ENCODE measurements around the gene NAT9.

Gene NAT9

DNA sequence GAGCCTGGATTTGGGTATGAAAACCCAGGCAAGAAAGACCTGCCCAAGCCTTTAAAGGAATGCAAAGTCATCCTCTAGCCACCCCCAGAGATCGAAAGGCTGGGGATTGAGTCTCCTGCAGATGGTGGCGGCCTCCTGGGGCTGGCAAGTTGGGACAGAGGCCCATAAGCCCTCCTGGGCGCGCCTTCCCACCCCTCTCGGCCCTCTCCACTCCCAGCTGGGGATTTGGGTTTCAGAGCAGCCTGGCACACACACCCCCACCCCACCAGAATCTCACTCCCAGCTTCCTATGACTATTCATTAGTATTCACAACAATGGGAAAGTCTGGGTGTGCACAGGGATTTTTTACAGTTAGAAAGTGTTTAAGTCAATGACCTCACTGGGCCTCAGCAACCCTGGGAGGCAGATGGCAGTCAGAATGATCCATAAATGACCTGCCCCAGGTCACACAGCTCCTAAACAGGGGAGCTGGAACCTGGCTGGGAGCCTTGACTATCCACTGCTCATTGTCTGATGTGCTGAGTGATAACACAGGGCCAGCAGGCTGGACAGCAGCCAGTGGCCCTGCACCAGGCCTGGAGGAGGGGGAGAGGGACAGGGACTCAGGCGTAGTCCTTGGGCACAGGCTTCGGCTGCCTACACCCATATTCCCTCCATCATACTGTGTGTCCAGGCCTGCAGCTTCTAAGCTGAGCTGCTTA lies 15.6 kb downstream of the NAT9 start:
- CTCF ChIA-PET, result interaction anchor here (1.2 to 5.4 kb wide), 3 partner anchors 15 to 52 kb away, joined by 3 to 38 read pairs (median 5); no protein-coding TSS in a partner anchor
- H3K9me3 ChIP-seq (ENCODE audit: control insufficient read depth, insufficient read depth, low read depth, low read length), result no peaks in the 10 kb centered on the region
- no peaks in the 10 kb centered on the region; a peak in 1 of 3 replicates for H3K36me3 ChIP-seq (ENCODE audit: control insufficient read depth in 2 of 2, insufficient read depth in 1 of 2, low read length in 2 of 2)
- H3K4me1 ChIP-seq (ENCODE audit: control insufficient read depth, insufficient read depth, low read length), result peaks cover 14% of the 10 kb centered on the region
- TF ChIP-seq ZBTB8A (tag by site-specific recombination; IDR thresholded peaks at IDR 0.05) (peak; percentile 73), ZNF132 (tag by site-specific recombination; IDR thresholded peaks at IDR 0.05; ENCODE audit: borderline replicate concordance) (no peak), ZIC2 (tag by site-specific recombination; IDR thresholded peaks at IDR 0.05) (peak; percentile 87), KLF1 (tag by site-specific recombination; IDR thresholded peaks at IDR 0.05) (peak; percentile 75), ZNF221 (tag by site-specific recombination; IDR thresholded peaks at IDR 0.05; ENCODE audit: borderline replicate concordance) (no peak), GLIS2 (tag by site-specific recombination; IDR thresholded peaks at IDR 0.05) (0 out of 2 replicates have a peak, but pooled peaks have one; percentile 3), GLIS1 (tag by site-specific recombination; IDR thresholded peaks at IDR 0.05) (peak; percentile 94), ZNF658 (tag by site-specific recombination; IDR thresholded peaks at IDR 0.05) (no peak), IKZF3 (tag by site-specific recombination; IDR thresholded peaks at IDR 0.05) (0 out of 2 replicates have a peak, but pooled peaks have one; percentile 9), ZNF792 (tag by site-specific recombination; IDR thresholded peaks at IDR 0.05) (no peak)
- TF ChIP-seq, protein P1, sequence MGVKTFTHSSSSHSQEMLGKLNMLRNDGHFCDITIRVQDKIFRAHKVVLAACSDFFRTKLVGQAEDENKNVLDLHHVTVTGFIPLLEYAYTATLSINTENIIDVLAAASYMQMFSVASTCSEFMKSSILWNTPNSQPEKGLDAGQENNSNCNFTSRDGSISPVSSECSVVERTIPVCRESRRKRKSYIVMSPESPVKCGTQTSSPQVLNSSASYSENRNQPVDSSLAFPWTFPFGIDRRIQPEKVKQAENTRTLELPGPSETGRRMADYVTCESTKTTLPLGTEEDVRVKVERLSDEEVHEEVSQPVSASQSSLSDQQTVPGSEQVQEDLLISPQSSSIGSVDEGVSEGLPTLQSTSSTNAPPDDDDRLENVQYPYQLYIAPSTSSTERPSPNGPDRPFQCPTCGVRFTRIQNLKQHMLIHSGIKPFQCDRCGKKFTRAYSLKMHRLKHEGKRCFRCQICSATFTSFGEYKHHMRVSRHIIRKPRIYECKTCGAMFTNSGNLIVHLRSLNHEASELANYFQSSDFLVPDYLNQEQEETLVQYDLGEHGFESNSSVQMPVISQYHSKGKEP (tag by site-specific recombination; IDR thresholded peaks at IDR 0.05), result no peak
- TF ChIP-seq, protein P2, sequence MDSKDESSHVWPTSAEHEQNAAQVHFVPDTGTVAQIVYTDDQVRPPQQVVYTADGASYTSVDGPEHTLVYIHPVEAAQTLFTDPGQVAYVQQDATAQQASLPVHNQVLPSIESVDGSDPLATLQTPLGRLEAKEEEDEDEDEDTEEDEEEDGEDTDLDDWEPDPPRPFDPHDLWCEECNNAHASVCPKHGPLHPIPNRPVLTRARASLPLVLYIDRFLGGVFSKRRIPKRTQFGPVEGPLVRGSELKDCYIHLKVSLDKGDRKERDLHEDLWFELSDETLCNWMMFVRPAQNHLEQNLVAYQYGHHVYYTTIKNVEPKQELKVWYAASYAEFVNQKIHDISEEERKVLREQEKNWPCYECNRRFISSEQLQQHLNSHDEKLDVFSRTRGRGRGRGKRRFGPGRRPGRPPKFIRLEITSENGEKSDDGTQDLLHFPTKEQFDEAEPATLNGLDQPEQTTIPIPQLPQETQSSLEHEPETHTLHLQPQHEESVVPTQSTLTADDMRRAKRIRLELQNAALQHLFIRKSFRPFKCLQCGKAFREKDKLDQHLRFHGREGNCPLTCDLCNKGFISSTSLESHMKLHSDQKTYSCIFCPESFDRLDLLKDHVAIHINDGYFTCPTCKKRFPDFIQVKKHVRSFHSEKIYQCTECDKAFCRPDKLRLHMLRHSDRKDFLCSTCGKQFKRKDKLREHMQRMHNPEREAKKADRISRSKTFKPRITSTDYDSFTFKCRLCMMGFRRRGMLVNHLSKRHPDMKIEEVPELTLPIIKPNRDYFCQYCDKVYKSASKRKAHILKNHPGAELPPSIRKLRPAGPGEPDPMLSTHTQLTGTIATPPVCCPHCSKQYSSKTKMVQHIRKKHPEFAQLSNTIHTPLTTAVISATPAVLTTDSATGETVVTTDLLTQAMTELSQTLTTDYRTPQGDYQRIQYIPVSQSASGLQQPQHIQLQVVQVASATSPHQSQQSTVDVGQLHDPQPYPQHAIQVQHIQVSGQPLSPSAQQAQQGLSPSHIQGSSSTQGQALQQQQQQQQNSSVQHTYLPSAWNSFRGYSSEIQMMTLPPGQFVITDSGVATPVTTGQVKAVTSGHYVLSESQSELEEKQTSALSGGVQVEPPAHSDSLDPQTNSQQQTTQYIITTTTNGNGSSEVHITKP (tag by site-specific recombination; IDR thresholded peaks at IDR 0.05), result peak; percentile 61
- TF ChIP-seq, protein P3, sequence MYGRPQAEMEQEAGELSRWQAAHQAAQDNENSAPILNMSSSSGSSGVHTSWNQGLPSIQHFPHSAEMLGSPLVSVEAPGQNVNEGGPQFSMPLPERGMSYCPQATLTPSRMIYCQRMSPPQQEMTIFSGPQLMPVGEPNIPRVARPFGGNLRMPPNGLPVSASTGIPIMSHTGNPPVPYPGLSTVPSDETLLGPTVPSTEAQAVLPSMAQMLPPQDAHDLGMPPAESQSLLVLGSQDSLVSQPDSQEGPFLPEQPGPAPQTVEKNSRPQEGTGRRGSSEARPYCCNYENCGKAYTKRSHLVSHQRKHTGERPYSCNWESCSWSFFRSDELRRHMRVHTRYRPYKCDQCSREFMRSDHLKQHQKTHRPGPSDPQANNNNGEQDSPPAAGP (tag by site-specific recombination; IDR thresholded peaks at IDR 0.05), result peak; percentile 72; the same call in 1 of the 2 replicates
- TF ChIP-seq, protein P4, sequence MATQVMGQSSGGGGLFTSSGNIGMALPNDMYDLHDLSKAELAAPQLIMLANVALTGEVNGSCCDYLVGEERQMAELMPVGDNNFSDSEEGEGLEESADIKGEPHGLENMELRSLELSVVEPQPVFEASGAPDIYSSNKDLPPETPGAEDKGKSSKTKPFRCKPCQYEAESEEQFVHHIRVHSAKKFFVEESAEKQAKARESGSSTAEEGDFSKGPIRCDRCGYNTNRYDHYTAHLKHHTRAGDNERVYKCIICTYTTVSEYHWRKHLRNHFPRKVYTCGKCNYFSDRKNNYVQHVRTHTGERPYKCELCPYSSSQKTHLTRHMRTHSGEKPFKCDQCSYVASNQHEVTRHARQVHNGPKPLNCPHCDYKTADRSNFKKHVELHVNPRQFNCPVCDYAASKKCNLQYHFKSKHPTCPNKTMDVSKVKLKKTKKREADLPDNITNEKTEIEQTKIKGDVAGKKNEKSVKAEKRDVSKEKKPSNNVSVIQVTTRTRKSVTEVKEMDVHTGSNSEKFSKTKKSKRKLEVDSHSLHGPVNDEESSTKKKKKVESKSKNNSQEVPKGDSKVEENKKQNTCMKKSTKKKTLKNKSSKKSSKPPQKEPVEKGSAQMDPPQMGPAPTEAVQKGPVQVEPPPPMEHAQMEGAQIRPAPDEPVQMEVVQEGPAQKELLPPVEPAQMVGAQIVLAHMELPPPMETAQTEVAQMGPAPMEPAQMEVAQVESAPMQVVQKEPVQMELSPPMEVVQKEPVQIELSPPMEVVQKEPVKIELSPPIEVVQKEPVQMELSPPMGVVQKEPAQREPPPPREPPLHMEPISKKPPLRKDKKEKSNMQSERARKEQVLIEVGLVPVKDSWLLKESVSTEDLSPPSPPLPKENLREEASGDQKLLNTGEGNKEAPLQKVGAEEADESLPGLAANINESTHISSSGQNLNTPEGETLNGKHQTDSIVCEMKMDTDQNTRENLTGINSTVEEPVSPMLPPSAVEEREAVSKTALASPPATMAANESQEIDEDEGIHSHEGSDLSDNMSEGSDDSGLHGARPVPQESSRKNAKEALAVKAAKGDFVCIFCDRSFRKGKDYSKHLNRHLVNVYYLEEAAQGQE (tag by site-specific recombination; IDR thresholded peaks at IDR 0.05), result peak; percentile 85
- H3K4me3 ChIP-seq (ENCODE audit: low read depth, low read length), result no peak overlapping the region
- POLR2A ChIA-PET, result interaction anchor here (1.0 to 3.7 kb wide), 5 partner anchors 9 to 112 kb away, joined by 3 to 22 read pairs (median 4); partner anchors contain the start of genes FDXR and NAT9
- H3K27ac ChIP-seq (ENCODE audit: extremely low read depth, low read depth, low read length), result no peak overlapping the region
